ENCODE results near the gene C16orf54.
"Not testable (repeated sequence)": the region's sequence is repeated elsewhere in the genome, so short reads cannot be mapped to it uniquely, and the experiment has no call there.

GRCh38 chr16:29787155-29787554, 41.4 kb upstream of the C16orf54 start:
- not testable (repeated sequence) for TF ChIP-seq CTCF, POLR2A (IDR thresholded peaks at IDR 0.05)

All from heart left ventricle (tissue), 13 donors.